OCI-LY1 (cell line): ENCODE measurements around the gene UMAD1.

Experiments
- H2AFZ ChIP-seq: fragments of 200-600 bp; sonication (generic), shearing (Covaris generic); 2 replicates; pipeline ENCODE4 v1.6.0; 2014; ENCODE audit warnings: antibody characterized with exemption, mild to moderate bottlenecking, low read length
- H3F3A ChIP-seq: fragments of 200-600 bp; sonication (generic), shearing (Covaris generic); 2 replicates; pipeline ENCODE4 v1.6.0; 2014; ENCODE audit warnings: mild to moderate bottlenecking, antibody characterized with exemption, low read length, moderate library complexity; ENCODE audit not compliant: insufficient read depth
- H3K27ac ChIP-seq: fragments of 200-600 bp; sonication (generic); 2 replicates; pipeline ENCODE4 v1.5.1; 2014; ENCODE audit warnings: low read length, mixed run types, mild to moderate bottlenecking, low read depth; ENCODE audit not compliant: poor library complexity, severe bottlenecking
- H3K27me3 ChIP-seq: fragments of 200-600 bp; sonication (generic); 2 replicates; pipeline ENCODE4 v1.6.0; 2014; ENCODE audit warnings: antibody characterized with exemption, mild to moderate bottlenecking, low read length, moderate library complexity; ENCODE audit not compliant: insufficient read depth
- H3K36me3 ChIP-seq: fragments of 200-600 bp; sonication (generic); 2 replicates; pipeline ENCODE4 v1.6.1; 2014; ENCODE audit warnings: mild to moderate bottlenecking, antibody characterized with exemption, low read length, moderate library complexity, mixed read lengths; ENCODE audit not compliant: insufficient read depth
- H3K4me1 ChIP-seq: fragments of 200-600 bp; sonication (generic); 2 replicates; pipeline ENCODE4 v1.5.1; 2014; ENCODE audit warnings: mild to moderate bottlenecking, low read length, moderate library complexity; ENCODE audit not compliant: insufficient read depth, severe bottlenecking
- H3K4me2 ChIP-seq: fragments of 200-600 bp; sonication (generic), shearing (Covaris generic); 2 replicates; pipeline ENCODE4 v1.6.1; 2014; ENCODE audit warnings: low read length
- H3K4me3 ChIP-seq: fragments of 200-600 bp; sonication (generic); 2 replicates; pipeline ENCODE4 v1.5.1; 2014; ENCODE audit warnings: low read length, low read depth, mild to moderate bottlenecking, mixed read lengths; ENCODE audit not compliant: poor library complexity, severe bottlenecking
- H3K79me2 ChIP-seq: fragments of 200-600 bp; shearing (Covaris generic); 2 replicates; pipeline ENCODE4 v1.6.1; 2016; ENCODE audit warnings: mixed run types, low read length, mixed read lengths; ENCODE audit not compliant: insufficient read depth
- H3K9ac ChIP-seq: fragments of 200-600 bp; sonication (generic), shearing (Covaris generic); 2 replicates; pipeline ENCODE4 v1.6.1; 2014; ENCODE audit warnings: mild to moderate bottlenecking, low read length, mixed read lengths
- H3K9me2 ChIP-seq: fragments of 200-600 bp; sonication (generic), shearing (Covaris generic); 2 replicates; pipeline ENCODE4 v1.6.1; 2014; ENCODE audit warnings: low read depth, mild to moderate bottlenecking, low read length, mixed read lengths
- H3K9me3 ChIP-seq: fragments of 200-600 bp; shearing (Covaris generic); 2 replicates; pipeline ENCODE4 v1.6.1; 2014; ENCODE audit warnings: low read length, mixed read lengths
- H4K20me1 ChIP-seq: fragments of 200-600 bp; sonication (generic), shearing (Covaris generic); 2 replicates; pipeline ENCODE4 v1.6.0; 2016; ENCODE audit warnings: mild to moderate bottlenecking, low read length; ENCODE audit not compliant: insufficient read depth
- EZH2 ChIP-seq: fragments of 200-600 bp; sonication (generic), shearing (Covaris generic); IDR thresholded peaks from 2 replicates; pipeline ENCODE4 v1.8.0; 2017; ENCODE audit warnings: borderline replicate concordance, mixed run types, mild to moderate bottlenecking, antibody characterized with exemption, low read length, moderate library complexity, mixed read lengths
- TF ChIP-seq, protein P1 (sequence below): fragments of 200-600 bp; sonication (generic), shearing (Covaris generic); IDR thresholded peaks from 2 replicates; pipeline ENCODE4 v1.5.1; 2017; ENCODE audit warnings: mild to moderate bottlenecking, antibody characterized with exemption, low read length, moderate library complexity, mixed read lengths

The UMAD1 gene

GRCh38 chr7:7613210-7613609 lies 27.3 kb upstream of the UMAD1 start:
- Histone ChIP-seq H3K4me2 (no peak overlapping the region), H3K9me2 (no peaks in the 10 kb centered on the region), H3K9ac (no peak overlapping the region), H3K9me3 (no peaks in the 10 kb centered on the region), H3K36me3 (no peaks in the 10 kb centered on the region), H3K27me3 (no peaks in the 10 kb centered on the region), H3K4me3 (no peak overlapping the region), H3K79me2 (no peaks in the 10 kb centered on the region), H3K4me1 (no peaks in the 10 kb centered on the region), H4K20me1 (no peaks in the 10 kb centered on the region), H3F3A (no peaks in the 10 kb centered on the region), H3K27ac (no peak overlapping the region), H2AFZ (no peak overlapping the region)
- TF ChIP-seq EZH2 = no peak
- TF ChIP-seq, protein P1, sequence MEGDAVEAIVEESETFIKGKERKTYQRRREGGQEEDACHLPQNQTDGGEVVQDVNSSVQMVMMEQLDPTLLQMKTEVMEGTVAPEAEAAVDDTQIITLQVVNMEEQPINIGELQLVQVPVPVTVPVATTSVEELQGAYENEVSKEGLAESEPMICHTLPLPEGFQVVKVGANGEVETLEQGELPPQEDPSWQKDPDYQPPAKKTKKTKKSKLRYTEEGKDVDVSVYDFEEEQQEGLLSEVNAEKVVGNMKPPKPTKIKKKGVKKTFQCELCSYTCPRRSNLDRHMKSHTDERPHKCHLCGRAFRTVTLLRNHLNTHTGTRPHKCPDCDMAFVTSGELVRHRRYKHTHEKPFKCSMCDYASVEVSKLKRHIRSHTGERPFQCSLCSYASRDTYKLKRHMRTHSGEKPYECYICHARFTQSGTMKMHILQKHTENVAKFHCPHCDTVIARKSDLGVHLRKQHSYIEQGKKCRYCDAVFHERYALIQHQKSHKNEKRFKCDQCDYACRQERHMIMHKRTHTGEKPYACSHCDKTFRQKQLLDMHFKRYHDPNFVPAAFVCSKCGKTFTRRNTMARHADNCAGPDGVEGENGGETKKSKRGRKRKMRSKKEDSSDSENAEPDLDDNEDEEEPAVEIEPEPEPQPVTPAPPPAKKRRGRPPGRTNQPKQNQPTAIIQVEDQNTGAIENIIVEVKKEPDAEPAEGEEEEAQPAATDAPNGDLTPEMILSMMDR = no peak

- H3K27me3 ChIP-seq = no peaks in the 10 kb centered on the region
- no peak overlapping the region for H2AFZ ChIP-seq
- TF ChIP-seq EZH2 = no peak
- TF ChIP-seq, protein P1 = no peak
- H3K9ac ChIP-seq = no peak overlapping the region
- H4K20me1 ChIP-seq = no peaks in the 10 kb centered on the region
- H3K4me3 ChIP-seq = no peak overlapping the region
- H3K9me2 ChIP-seq = no peaks in the 10 kb centered on the region
- H3F3A ChIP-seq = no peaks in the 10 kb centered on the region
- no peak overlapping the region for H3K4me2 ChIP-seq
- H3K9me3 ChIP-seq = no peaks in the 10 kb centered on the region
- no peaks in the 10 kb centered on the region for H3K4me1 ChIP-seq
- H3K79me2 ChIP-seq = no peaks in the 10 kb centered on the region
- H3K36me3 ChIP-seq = no peaks in the 10 kb centered on the region
- no peak overlapping the region for H3K27ac ChIP-seq
Observed at GRCh38 chr7:7614018-7614741, 26.4 kb upstream of the UMAD1 start.

DNA sequence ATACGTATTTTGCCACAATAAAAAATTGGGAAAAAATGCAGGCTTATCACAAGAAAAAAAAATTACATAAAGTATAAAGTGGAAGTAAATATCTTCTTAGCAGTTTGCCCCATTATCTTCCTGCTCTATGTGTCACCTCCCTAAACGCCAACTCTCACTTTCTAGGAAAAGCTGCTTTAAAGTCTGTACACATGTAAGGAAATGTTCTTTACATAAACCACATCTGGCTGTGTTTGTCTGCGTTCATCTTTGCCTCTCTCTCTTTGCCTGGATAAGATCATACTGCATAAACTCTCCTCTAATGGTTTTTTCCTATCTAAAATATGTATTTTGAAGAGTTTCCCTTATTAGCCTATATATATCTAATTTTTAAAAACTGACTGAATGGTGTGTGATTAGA lies 23.0 kb upstream of the UMAD1 start:
- no peaks in the 10 kb centered on the region for H3K9me2 ChIP-seq
- no peak overlapping the region for H2AFZ ChIP-seq
- H3K4me2 ChIP-seq = no peak overlapping the region
- H3K9ac ChIP-seq = no peak overlapping the region
- H3F3A ChIP-seq = no peaks in the 10 kb centered on the region
- H3K79me2 ChIP-seq = no peaks in the 10 kb centered on the region
- no peaks in the 10 kb centered on the region for H3K27me3 ChIP-seq
- H3K4me3 ChIP-seq = no peak overlapping the region
- H3K27ac ChIP-seq = no peak overlapping the region
- H3K36me3 ChIP-seq = no peaks in the 10 kb centered on the region
- TF ChIP-seq EZH2 = no peak
- TF ChIP-seq, protein P1 = no peak
- no peaks in the 10 kb centered on the region for H4K20me1 ChIP-seq
- H3K4me1 ChIP-seq = no peaks in the 10 kb centered on the region
- no peaks in the 10 kb centered on the region for H3K9me3 ChIP-seq
